NCI-H2029 treated with DMSO at 0.1 percent for 48 hours (cell line): ENCODE results near the gene CCR7.

ENCODE experiments used
- DNase-seq: peaks from one replicate; lab custom pipeline; 2025; lab: John Stamatoyannopoulos, UW

Gene CCR7

GRCh38 chr17:40535924-40536294, 29.4 kb downstream of the CCR7 start:
- no peak for DNase-seq

GRCh38 chr17:40535438-40535837, 29.8 kb downstream of the CCR7 start:
- DNase-seq: no peak

GRCh38 chr17:40534371-40535189, 30.7 kb downstream of the CCR7 start:
- DNase-seq: no peak

GRCh38 chr17:40533896-40534295, 31.4 kb downstream of the CCR7 start:
- no peak for DNase-seq

GRCh38 chr17:40532520-40533253, 32.6 kb downstream of the CCR7 start:
- DNase-seq: no peak

- DNase-seq: no peak
Measured at GRCh38 chr17:40531051-40531991, 34.0 kb downstream of the CCR7 start.

- no peak for DNase-seq
Measured at GRCh38 chr17:40530531-40530994, 34.7 kb downstream of the CCR7 start.

- DNase-seq: no peak
Measured at GRCh38 chr17:40529991-40530390, 35.3 kb downstream of the CCR7 start.

- DNase-seq: no peak
Measured at GRCh38 chr17:40528692-40529417, 36.4 kb downstream of the CCR7 start.

- DNase-seq: no peak
Measured at GRCh38 chr17:40526668-40527067, 38.6 kb downstream of the CCR7 start.

GRCh38 chr17:40525294-40525693, 40.0 kb downstream of the CCR7 start:
- DNase-seq: no peak

- no peak for DNase-seq
Measured at GRCh38 chr17:40524243-40524965, 40.9 kb downstream of the CCR7 start.

GRCh38 chr17:40522961-40523310, 42.3 kb downstream of the CCR7 start:
- DNase-seq: no peak

GRCh38 chr17:40522250-40522960, 42.9 kb downstream of the CCR7 start:
- DNase-seq: no peak

GRCh38 chr17:40520991-40521453, 44.2 kb downstream of the CCR7 start:
- DNase-seq: no peak

GRCh38 chr17:40519089-40519775, 46.0 kb downstream of the CCR7 start:
- DNase-seq: no peak

- DNase-seq: no peak
Measured at GRCh38 chr17:40518401-40519088, 46.7 kb downstream of the CCR7 start.

GRCh38 chr17:40517981-40518380, 47.3 kb downstream of the CCR7 start:
- no peak for DNase-seq

GRCh38 chr17:40517286-40517662, 48.0 kb downstream of the CCR7 start:
- no peak for DNase-seq
